HG02970 (cell line): Measurements from ENCODE around the gene RPL10.
A peak's percentile ranks its signal among the peaks of the same experiment; 100 is the strongest.

ENCODE experiments used
- ATAC-seq: cut with Tn5 transposase; IDR thresholded peaks from one replicate; pipeline ENCODE4 v1.9.1; 2021; ENCODE audit warnings: mild to moderate bottlenecking, moderate library complexity, moderate number of reproducible peaks; ENCODE audit not compliant: unreplicated experiment, low FRiP score

The RPL10 gene

GRCh38 chrX:154397888-154398667, at the start of gene RPL10:
RPL10 (plus strand) TSS chrX:154398377; CDS start chrX:154398520, 143 bp downstream.
- peak; percentile 77 for ATAC-seq

GRCh38 chrX:154348646-154349358, 49.4 kb upstream of the RPL10 start:
- no peak for ATAC-seq

- ATAC-seq = no peak
These were observed 48.7 kb upstream of the RPL10 start for GRCh38 chrX:154349359-154349935.

DNA sequence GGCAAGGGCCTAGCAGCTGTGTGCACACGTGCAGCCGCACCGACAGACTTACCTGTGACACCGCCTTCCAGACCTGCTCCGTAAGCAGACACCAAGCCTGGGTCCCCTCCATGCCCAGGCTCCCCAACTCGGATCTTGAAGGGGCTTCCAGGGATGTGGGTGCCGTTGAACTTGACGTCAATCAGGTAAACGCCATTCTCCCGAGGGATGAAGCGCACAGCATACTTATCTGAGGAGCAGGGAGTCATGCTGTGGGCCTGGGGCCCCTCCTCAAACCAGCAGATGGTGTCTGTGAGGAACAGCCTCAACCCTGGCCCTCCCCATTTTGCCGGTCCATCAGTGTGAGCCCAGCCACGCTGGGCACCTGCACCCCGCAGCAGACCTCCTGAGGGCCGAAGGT, 48.2 kb upstream of the RPL10 start:
- no peak for ATAC-seq

DNA sequence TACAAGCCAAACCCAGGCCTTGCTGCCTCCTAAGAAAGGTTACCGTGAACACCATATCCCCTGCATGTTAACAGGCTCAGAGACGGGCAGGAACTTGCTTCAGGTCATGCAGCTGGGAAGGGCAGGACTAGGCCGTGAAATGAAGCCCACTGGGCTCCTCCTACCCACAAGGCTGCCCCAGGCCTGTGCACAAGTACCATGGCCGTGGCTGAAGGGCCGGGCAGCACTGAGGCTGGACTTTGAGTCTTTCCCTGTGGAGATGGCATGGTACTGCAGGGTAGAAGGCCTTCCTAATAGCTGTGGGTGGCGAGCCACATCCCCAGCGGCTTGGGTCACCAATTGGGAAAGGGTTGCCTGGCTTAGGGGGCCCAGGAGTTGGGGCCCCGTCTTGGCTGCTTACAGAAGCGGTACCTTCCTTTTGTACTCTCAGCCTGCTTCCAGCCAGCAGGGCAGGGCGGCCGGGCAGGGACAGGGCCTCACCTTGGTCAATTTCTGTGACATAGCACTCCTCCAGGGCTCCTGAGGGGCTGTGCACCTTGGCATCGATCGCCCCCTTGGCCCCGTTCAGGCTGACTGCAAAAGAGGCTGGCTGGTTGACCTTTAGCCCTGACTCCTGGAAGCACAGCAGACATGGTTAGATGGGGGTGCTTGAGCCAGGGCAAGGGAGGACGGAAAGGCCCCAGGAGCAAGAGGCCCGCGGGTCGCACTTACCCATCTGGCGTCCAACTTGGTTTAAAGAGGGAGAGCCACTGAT, 47.6 kb upstream of the RPL10 start:
- no peak for ATAC-seq

- no peak for ATAC-seq
These were observed 46.8 kb upstream of the RPL10 start for GRCh38 chrX:154351183-154352011.

GRCh38 chrX:154352012-154352401, 46.2 kb upstream of the RPL10 start:
- no peak for ATAC-seq

DNA sequence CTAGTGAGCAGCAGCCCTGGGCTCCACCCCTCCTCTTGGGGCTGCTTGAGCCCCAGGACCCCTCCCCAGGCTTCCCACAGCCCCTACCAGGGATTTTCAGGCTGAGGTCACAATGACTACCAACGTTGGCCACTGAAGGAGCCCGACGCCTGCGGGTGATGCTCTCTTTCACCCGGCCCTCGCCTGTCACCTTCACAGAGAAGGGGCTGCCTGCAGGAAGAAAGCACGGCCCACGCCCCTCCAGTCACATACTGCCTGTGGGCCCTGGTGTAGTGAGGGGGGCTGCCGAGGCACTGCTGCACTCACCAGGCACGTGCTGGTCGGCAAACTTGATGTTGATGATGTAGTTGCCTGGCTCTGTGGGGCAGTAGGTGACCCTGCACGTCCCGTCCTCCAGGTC, 45.7 kb upstream of the RPL10 start:
- no peak for ATAC-seq

DNA sequence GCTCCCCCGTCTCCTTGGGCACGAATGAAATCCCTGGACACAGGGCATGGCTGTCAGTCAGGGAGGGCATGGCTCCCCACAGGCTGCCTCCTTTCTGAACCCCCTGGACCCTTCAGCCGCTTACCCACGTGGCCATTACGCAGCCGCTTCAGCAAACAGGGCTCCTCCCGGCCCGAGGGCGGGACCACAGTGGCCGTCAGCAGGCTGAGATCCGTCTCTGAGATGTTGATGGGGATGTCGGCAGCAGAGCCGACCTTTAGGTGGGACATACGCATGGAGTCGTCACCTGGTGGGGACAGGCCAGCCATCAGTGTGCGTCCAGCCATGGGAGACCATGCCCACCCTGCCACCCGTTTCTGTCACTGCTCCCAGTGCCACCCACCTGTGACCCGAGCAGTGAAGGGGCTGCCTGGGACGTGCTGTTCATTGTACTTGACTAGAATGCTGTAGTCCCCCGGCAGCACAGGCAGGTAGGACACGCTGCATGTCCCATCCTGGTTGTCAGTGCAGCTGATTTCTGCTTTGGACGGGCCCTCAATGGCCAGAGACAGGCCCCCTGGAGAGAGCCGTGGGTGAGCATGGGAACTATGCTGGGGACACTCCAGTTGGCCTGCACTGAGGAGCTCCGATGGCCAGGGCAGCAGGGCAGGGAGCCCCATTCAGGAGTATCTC, 44.9 kb upstream of the RPL10 start:
- ATAC-seq = no peak

DNA sequence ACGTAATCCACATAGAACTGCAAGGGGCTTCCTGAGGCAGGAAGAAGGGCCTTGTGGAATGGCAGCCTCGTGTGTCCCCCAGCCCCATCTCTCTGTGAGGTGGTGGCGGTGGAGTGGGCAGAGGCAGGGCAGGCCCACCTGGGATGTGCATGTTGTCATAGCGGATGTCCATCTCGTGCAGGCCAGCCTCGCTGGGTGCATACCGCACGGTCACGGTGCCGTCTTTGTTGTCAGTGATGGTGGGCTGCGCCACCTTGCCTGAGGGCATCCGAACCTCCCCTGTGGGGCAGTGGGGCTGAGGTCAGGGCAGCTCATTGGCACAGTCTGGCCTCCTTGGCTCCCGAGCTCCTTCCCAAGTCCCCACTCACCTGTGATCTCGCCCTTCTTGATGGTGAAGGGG, 44.2 kb upstream of the RPL10 start:
- ATAC-seq = no peak

DNA sequence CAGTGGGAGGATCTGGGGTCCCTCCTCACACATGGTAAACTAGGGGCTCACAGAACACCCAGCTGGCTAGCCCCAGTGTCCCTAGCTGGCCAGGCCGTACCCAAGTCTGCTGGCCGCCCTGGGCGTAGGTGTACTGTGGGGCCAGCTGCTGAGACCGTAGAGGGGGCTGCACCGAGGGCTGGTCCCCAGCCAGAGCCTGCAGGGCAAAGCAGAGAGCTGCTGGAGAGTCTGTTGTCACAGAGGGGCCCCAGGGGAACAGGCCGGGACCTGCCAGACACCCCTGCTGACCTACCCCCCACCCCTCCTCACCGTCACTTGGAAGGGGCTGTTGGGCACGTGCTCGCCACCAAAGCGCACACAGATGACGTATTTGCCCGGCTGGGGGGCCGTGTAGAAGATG, 43.7 kb upstream of the RPL10 start:
- no peak for ATAC-seq

DNA sequence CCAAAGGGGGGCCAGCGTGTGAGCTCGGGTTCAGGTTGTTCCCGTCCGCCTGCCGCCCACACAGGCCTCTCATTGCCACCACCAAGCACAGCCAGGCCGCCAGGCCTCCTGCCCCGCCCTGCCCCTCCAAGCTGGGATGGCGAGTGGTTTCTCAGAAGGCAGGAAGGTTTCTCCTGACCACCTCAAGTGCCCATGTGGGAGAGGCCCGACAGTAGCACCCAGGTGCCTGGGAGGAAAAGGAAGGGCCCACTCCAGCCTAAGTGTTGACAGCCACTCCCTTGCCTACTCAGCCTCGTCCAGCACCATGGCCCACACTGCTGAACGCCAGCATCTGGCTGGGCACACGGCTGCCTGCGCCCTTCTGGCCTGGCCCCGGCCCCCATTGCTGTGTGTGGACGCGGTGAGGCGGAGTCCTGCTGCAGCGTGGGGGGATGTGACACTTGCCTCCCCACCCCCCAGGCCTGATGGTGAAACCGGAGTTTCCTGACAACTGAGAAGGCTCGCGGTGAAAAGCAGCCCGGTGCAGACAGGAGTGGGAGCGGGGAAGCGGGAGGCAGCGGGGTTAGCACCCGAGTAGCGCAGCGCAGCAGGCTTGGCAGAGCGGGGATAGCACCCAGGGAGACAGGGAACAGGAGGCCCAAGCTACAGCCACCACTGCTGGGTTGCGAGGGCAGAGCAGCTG, 42.9 kb upstream of the RPL10 start:
- no peak for ATAC-seq

- no peak for ATAC-seq
These were observed 42.4 kb upstream of the RPL10 start for GRCh38 chrX:154355776-154356140.

- no peak for ATAC-seq
These were observed 41.6 kb upstream of the RPL10 start for GRCh38 chrX:154356596-154356995.

GRCh38 chrX:154357205-154357604, 41.0 kb upstream of the RPL10 start:
- ATAC-seq = no peak

DNA sequence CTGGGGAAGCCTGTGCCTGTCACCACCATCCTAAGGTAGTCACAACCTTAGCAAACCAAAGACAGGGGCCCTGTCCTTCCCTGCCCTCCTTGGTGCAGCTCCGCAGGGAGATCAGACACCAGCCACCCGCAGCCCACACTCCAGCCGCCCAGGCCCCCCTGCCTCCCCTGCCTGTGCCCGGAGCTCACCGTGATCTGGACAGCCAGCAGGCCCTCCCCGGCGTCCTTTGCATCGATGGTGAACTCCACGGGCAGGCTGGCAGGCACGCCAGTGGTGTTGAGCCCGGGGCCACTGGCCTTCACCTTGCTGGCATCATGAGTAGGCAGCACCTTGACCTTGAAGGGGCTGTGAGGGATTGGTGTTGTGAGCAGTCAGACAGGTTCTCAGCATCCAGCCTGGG, 40.2 kb upstream of the RPL10 start:
- no peak for ATAC-seq

DNA sequence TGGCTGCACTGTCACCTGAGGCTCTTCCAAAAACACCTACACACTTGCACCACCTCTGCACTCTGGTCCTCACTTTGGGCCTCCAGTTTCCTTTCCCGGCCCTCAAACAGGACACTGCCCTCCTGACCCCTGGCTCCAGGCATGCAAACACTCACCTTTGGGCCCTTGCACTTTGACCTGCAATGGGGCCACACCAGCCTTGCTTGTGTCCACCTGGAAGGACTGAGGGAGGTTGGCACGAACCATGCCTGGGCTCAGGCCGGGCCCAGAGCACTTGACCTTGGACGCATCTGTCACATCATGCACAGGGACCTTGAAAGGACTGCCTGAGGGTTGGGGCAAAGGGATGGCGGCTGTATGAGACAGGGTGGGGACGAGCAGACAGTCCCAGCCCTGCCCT, 39.3 kb upstream of the RPL10 start:
- ATAC-seq = no peak

DNA sequence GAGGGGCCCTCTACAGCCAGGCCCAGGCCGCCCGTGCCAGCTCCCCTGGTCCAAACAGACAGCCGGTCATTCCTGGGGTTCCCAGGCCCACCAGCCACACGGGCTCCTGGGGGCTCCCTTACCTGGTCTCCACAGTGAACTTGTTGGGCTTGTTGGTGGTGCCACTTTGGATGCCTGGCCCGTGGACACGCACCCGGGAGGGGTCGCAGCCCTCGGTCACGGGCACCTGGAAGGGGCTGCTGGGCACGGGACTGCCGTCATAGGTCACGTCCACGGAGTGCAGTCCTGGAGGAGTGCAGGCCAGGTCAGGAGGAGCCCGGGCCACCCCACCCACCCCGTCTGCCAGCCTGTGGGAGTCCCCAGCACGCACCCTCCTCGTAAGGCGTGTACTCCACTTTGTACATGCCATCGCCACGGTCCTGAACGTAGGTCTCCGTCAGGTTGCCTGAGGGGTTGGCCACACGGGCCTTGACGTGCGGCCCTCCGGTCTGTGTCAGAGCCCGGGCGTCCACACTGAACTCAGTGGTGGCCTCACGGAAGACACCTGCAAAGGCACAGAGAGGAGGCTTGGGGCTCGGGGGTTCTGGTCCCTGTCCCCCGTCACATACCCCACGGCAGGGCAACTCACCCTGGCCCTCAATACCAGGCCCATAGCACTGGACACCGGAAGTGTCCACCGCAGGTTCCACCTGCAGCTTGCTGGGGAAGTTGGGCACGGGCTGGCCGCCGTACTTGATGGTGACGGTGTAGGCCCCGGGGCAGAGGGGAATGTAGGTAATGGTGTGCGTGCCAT, 38.6 kb upstream of the RPL10 start:
- ATAC-seq = no peak
